ENCODE data around the gene RELB.
A peak's percentile ranks its signal among the peaks of the same experiment; 100 is the strongest.
"Not testable (repeated sequence)": the region's sequence is repeated elsewhere in the genome, so short reads cannot be mapped to it uniquely, and the experiment has no call there.

The RELB gene

GRCh38 chr19:44993926-44994537 lies 7.2 kb upstream of the RELB start:
- H3K4me1 ChIP-seq = peaks cover 8% of the 10 kb centered on the region; the same call in 1 of the 2 replicates
- H3K27ac ChIP-seq = no peak overlapping the region
- H3K9ac ChIP-seq = no peak overlapping the region
- no peak for TF ChIP-seq Cebpa-rat (IDR thresholded peaks at IDR 0.05)
- no peaks in the 10 kb centered on the region for H4K20me1 ChIP-seq
- no peak overlapping the region for H3K4me3 ChIP-seq
- H3K27me3 ChIP-seq = no peaks in the 10 kb centered on the region
- H3K36me3 ChIP-seq = peaks cover 53% of the 10 kb centered on the region
- peak overlapping the region; percentile 9; the same call in 1 of the 2 replicates for H3K4me2 ChIP-seq
- H3K9me3 ChIP-seq = no peaks in the 10 kb centered on the region

- H3K4me1 ChIP-seq = peaks cover 23% of the 10 kb centered on the region
- H3K9me3 ChIP-seq = no peaks in the 10 kb centered on the region
- H4K20me1 ChIP-seq = peaks cover 8% of the 10 kb centered on the region; the same call in 1 of the 2 replicates
- no peak overlapping the region for H3K27ac ChIP-seq
- no peak overlapping the region for H3K4me2 ChIP-seq
- no peak for TF ChIP-seq Cebpa-rat (IDR thresholded peaks at IDR 0.05)
- no peaks in the 10 kb centered on the region for H3K27me3 ChIP-seq
- H3K36me3 ChIP-seq = peaks cover 14% of the 10 kb centered on the region
- no peak overlapping the region for H3K9ac ChIP-seq
- no peak overlapping the region for H3K4me3 ChIP-seq
Measured at GRCh38 chr19:44998025-44998424, 3.2 kb upstream of the RELB start.

- not testable (repeated sequence) for H3K27me3 ChIP-seq, H3K9me3 ChIP-seq, H3K36me3 ChIP-seq, H3K9ac ChIP-seq, H4K20me1 ChIP-seq, H3K27ac ChIP-seq, H3K4me3 ChIP-seq, H3K4me2 ChIP-seq
- H3K4me1 ChIP-seq = peaks cover 20% of the 10 kb centered on the region
Measured at GRCh38 chr19:44999131-44999925, 1.9 kb upstream of the RELB start.

GRCh38 chr19:45000665-45001064 lies 599 bp upstream of the RELB start:
- Histone ChIP-seq H3K36me3 (peaks cover 10% of the 10 kb centered on the region; the same call in 1 of the 2 replicates), H3K4me1 (peaks cover 15% of the 10 kb centered on the region), H3K4me3 (peak overlapping the region; percentile 80), H3K4me2 (peak overlapping the region; percentile 81)
- H3K27me3 ChIP-seq, H4K20me1 ChIP-seq, H3K9me3 ChIP-seq, H3K9ac ChIP-seq, H3K27ac ChIP-seq: not testable (repeated sequence)

DNA sequence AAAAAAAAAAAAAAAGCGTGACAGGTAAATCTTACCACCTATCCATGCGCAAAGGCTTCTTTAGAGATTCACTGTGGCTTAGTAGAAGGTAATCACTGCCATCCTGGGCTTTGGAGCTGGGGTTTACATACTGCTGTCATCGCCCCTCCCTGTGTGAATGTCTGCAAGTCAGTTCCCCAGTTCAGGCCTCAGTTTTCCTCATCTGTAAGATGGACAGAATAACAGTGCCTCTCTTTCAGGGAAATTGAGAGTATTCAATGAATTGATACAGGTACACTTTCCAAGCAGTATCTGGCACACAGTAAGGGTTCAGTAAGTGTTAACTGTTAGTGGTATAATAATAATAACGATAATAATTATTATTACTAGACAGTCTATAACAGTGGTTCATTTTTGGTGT lies 2.2 kb downstream of the RELB start:
- no peak overlapping the region for H3K4me2 ChIP-seq

GRCh38 chr19:45005787-45006186 lies 4.5 kb downstream of the RELB start:
- TF ChIP-seq Cebpa-rat (IDR thresholded peaks at IDR 0.05) = no peak

More for the DNA sequence above, 2.2 kb downstream of the RELB start:
- no peaks in the 10 kb centered on the region for H3K27me3 ChIP-seq
- H3K4me3 ChIP-seq = no peak overlapping the region
- H3K27ac ChIP-seq = no peak overlapping the region
- no peak overlapping the region for H3K9ac ChIP-seq
- peaks cover 10% of the 10 kb centered on the region; the same call in 1 of the 2 replicates for H3K36me3 ChIP-seq
- no peaks in the 10 kb centered on the region for H3K9me3 ChIP-seq
- peaks cover 22% of the 10 kb centered on the region for H3K4me1 ChIP-seq
- TF ChIP-seq Cebpa-rat (IDR thresholded peaks at IDR 0.05) = no peak
- peaks cover 8% of the 10 kb centered on the region; the same call in 1 of the 2 replicates for H4K20me1 ChIP-seq

GRCh38 chr19:45008552-45008951 lies 7.3 kb downstream of the RELB start:
- Histone ChIP-seq H4K20me1 (no peaks in the 10 kb centered on the region), H3K9ac (no peak overlapping the region), H3K4me1 (peaks cover 23% of the 10 kb centered on the region), H3K27ac (no peak overlapping the region), H3K4me2 (no peak overlapping the region), H3K27me3 (no peaks in the 10 kb centered on the region), H3K9me3 (no peaks in the 10 kb centered on the region), H3K4me3 (no peak overlapping the region), H3K36me3 (peaks cover 29% of the 10 kb centered on the region)
- no peak for TF ChIP-seq Cebpa-rat (IDR thresholded peaks at IDR 0.05)

More at GRCh38 chr19:45005787-45006186, 4.5 kb downstream of the RELB start:
- H3K9ac ChIP-seq = no peak overlapping the region
- H3K27ac ChIP-seq = no peak overlapping the region
- no peak overlapping the region for H3K4me2 ChIP-seq
- no peak overlapping the region for H3K4me3 ChIP-seq
- H3K4me1 ChIP-seq = peaks cover 35% of the 10 kb centered on the region
- H3K9me3 ChIP-seq = no peaks in the 10 kb centered on the region
- H4K20me1 ChIP-seq = peaks cover 8% of the 10 kb centered on the region; the same call in 1 of the 2 replicates
- peaks cover 10% of the 10 kb centered on the region; the same call in 1 of the 2 replicates for H3K36me3 ChIP-seq
- H3K27me3 ChIP-seq = no peaks in the 10 kb centered on the region

- Histone ChIP-seq H3K4me2 (peak overlapping the region; percentile 18), H3K36me3 (peaks cover 31% of the 10 kb centered on the region), H3K4me3 (no peak overlapping the region), H3K27me3 (no peaks in the 10 kb centered on the region), H3K9me3 (no peaks in the 10 kb centered on the region), H3K9ac (no peak overlapping the region), H3K4me1 (peaks cover 23% of the 10 kb centered on the region), H4K20me1 (no peaks in the 10 kb centered on the region), H3K27ac (no peak overlapping the region; the same call in 1 of the 2 replicates)
- no peak for TF ChIP-seq Cebpa-rat (IDR thresholded peaks at IDR 0.05)
Measured at GRCh38 chr19:45009625-45010255, 8.5 kb downstream of the RELB start.

DNA sequence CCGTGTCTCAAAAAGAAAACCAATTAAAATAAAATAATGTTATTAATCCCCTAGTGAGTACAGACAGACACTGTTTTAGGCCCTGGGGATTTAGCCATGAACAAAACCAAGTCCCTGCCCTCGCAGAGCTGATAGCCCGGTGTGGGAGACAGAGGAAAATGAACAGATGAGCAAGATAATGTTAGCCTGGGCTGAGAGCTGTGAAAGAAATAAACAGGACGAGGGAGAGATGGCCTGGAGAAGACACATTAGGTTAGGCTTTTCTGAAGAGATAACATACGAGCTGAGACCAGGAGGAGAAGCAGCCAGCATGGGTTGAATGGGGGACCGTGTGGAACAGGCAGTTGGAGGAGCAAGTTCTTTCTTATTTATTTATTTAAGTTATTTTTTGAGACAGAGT lies 9.0 kb downstream of the RELB start:
- Histone ChIP-seq H3K36me3 (peaks cover 36% of the 10 kb centered on the region), H3K27ac (peak overlapping the region; percentile 38; the same call in 1 of the 2 replicates), H3K9me3 (no peaks in the 10 kb centered on the region), H3K4me3 (no peak overlapping the region), H4K20me1 (no peaks in the 10 kb centered on the region), H3K4me2 (peak overlapping the region; percentile 18), H3K4me1 (peaks cover 23% of the 10 kb centered on the region), H3K27me3 (no peaks in the 10 kb centered on the region), H3K9ac (peak overlapping the region; percentile 13; the same call in 1 of the 2 replicates)
- TF ChIP-seq Cebpa-rat (IDR thresholded peaks at IDR 0.05) = no peak

DNA sequence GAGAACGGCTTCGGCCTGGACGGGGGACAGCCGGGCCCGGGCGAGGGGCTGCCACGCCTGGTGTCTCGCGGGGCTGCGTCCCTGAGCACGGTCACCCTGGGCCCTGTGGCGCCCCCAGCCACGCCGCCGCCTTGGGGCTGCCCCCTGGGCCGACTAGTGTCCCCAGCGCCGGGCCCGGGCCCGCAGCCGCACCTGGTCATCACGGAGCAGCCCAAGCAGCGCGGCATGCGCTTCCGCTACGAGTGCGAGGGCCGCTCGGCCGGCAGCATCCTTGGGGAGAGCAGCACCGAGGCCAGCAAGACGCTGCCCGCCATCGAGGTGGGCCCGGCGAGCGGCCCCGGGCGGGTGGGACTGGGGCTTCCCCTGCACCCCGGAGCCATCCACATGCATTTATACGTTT lies 10.7 kb downstream of the RELB start:
- H3K27me3 ChIP-seq = no peaks in the 10 kb centered on the region
- H3K9me3 ChIP-seq = no peaks in the 10 kb centered on the region
- H3K4me2 ChIP-seq = no peak overlapping the region
- H3K9ac ChIP-seq = no peak overlapping the region
- H4K20me1 ChIP-seq = no peaks in the 10 kb centered on the region
- H3K27ac ChIP-seq = no peak overlapping the region
- no peak for TF ChIP-seq Cebpa-rat (IDR thresholded peaks at IDR 0.05)
- peaks cover 30% of the 10 kb centered on the region for H3K4me1 ChIP-seq
- H3K4me3 ChIP-seq = no peak overlapping the region
- H3K36me3 ChIP-seq = peaks cover 39% of the 10 kb centered on the region
